ENCODE data around the gene FHAD1.
"Not testable (repeated sequence)": the region's sequence is repeated elsewhere in the genome, so short reads cannot be mapped to it uniquely, and the experiment has no call there.

The FHAD1 gene

DNA sequence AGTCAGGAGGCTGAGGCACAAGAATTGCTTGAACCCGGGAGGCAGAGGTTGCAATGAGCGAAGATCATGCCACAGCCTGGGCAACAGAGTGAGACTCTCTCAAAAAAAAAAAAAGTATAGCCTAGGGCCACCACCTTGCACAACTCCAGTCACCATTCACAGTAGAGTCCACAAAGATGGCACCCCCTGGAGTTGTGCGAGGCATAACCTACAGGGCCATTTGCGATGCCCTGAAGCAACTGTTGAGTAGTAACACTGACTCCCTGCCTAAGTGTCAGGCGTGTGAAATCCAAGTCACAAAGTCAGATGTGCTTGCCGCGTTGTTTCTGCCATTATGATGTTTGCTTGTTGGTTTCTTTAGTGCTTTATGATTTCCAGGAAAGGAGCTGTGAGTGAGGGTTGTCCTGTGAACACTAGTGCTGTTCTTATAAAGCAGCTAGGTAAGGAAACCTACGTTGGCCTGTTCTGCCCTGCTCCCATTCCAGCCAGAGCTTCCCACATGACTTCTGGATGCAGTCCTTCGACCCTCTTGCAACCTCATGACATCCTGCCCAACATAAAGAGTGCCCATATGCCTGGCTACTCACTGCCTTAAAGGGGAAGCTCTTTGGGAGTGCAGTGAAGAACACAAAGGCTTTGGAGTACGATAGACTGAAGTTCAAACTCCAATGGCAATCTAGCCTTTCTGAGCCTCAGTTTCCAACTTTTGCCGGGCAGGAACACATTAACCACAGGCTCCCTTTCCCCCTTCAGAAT is 29.8 kb downstream of the FHAD1 start:
- DNase-seq (ENCODE audit: low read depth): no peak

- DNase-seq (ENCODE audit: low read depth): no peak
Measured at GRCh38 chr1:15277447-15277838, 30.4 kb downstream of the FHAD1 start.

DNA sequence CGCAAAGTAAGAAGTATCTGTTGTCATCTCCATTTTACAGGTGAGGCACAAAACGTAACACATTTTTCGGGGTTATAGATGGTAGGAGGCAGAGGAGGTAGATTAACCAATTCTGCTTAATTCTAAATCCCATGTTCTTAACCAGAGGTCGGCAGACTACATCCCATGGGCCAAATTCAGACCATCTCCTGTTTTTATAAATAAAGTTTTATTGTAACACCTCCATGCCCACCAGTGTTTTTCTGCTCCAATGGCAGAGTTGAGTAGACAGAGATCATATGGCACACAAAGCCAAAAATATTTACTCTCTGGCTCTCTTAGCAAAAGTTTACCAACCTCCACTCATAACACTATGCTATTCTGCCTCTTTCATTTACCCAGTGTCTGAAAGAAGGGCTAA is 30.9 kb downstream of the FHAD1 start:
- DNase-seq (ENCODE audit: low read depth): no peak

DNA sequence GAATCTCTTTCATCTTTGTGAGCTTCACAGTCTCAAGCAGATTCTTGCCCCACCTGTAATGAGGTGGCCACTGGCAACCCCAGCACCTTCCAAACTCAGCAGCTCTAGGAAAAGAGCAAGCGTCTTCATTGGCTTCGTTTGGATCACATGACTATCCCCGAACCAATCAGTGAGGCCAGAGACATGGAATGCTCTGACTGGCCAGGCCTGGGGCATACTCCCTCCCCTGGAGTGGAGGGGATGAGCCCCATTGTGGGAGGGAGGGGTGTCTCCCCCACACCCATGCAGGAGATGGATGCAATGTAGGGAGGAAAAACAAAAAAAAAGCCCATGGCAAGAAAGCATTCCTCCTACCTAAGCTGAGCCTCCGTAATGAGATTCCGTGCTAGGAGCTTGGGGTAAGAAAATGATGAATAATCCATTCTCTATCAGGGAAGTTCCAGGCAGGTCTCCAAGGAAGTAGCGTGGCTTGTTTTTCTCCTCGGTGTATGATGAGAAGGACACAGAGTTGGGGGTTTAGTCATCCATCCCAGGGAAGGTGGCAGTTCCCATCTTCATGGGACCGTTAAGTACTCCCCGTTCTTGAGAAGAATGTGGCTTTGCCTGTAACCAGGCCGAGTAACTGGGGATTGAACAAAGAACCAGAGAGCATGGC is 32.7 kb downstream of the FHAD1 start:
- DNase-seq (ENCODE audit: low read depth): no peak

DNA sequence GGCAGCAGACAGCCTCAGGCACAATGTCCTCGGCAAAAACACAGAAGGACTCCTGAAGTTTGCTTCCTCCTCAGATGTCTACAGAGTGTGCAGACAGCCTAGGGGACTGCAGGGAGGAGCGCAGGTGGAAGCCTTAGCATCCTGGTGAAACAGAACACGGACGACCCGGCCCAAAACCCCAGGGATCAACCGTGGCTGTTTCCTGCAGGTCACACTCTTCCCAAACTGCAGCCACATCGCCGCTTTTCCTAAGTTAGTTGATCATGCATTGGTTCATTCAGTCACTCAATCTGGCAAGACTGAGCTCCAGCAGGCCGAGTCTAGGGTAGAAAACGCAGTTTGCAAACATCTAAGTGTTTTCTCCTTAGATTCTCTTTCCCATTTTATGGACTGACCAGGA is 33.4 kb downstream of the FHAD1 start:
- DNase-seq (ENCODE audit: low read depth): no peak

DNA sequence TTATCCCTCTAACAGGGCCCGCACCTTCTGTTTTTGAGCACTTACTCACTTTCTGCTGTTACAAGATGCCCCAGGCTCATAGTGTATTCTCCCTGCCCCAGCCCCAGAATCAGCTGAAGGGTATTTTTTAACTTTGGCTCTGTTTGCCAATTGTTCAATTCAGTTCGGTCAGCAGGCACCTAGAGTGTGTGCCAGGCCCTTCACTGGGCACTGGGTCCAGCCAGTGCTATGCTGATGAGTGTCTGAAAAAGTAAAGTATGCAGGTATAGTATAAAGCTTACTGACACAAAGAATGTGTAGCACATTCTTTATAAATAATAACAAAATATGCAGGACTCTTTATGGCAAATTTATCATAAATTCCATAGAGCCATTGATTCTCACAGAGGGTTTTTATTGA is 35.0 kb downstream of the FHAD1 start:
- no peak for DNase-seq (ENCODE audit: low read depth)

DNA sequence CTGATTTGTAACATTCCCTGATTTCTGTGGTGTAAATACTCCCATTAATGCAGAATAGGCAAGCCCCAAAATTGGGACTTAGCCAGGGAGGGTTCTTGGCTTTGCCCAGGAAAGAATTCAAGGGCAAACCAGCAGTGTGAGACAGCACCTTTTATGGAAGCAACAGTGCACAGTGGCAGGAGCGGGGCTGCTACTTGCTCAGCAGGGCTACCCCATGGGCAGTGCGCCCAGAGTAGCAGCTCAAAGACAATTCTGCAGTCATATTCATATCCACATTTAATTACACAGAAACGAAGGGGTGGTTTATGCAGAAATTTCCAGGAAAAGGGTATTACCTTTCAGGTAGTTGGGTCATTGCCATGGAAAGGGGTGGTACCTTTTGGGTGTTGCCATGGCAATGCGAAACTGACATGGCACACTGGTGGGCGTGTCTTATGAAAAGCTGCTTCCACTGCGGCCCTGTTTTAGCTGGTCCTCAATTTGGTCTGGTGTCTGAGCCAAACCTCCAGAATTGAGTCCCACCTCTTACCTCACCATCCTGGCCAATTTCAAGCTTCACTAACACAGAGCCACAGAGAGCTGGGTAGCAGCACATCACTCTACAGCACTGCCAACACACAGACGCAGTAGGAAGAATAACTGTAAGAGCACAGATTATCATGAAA is 35.9 kb downstream of the FHAD1 start:
- DNase-seq (ENCODE audit: low read depth): no peak

- DNase-seq (ENCODE audit: low read depth): no peak
Measured at GRCh38 chr1:15283526-15283925, 36.5 kb downstream of the FHAD1 start.

DNA sequence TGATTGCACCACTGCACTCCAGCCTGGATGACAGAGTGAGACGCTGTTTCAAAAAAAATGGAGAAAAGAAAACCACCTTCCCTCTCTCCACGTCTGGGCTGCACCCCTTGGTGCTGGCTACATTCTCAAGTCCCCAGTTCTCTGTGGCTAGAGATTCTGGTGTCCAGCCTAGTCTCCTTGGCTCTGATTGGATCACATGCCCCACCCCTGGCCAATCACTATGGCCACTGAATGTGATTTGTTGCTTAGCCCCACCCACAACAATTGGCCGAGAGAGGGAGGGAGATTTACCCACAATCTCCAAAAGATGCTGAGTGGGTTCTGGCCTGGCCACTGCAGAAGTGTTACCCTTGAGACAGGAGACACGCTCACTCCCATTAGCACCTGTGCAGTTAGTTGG is 39.4 kb downstream of the FHAD1 start:
- no peak for DNase-seq (ENCODE audit: low read depth)

DNA sequence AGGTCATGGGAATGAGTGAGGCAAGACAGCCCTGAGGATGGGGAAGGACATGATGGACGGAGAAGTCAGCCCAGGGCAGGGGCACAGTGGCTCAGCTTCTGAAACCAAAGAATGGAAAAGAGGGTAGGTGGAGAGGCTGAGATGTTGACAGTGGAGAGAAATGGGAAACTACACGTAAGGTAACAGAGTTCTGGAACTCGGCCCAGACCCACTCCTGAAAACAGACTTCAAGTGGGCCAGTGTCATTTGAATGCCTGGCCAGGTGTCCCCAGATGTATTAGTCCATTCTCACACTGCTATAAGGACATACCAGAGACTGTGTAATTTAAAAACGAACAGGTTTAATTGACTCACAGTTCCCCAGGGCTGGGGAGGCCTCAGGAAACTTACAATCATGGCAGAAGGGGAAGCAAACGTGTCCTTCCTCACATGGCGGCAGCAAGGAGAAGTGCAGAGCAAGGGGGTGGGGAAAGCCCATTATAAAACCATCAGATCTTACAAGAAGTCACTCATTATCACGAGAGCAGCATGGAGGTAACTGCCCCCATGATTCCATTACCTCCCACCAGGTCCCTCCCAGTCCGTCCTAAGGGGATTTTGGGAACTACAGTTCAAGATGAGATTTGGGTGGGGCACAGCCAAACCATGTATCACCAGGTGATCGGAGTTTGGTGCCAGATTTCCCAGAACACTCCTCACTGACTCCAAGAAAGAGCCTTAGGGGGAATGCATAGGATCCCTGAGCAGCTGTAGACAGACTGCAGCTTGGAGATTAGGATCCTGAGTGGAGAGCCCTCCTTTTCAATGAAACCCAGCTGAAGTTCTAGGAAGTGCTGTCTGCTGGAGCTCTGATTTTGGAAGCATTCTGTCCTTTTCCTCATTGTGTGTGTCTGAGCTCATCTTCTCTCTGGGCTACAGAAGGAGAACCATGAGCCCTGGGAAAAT is 40.3 kb downstream of the FHAD1 start:
- DNase-seq (ENCODE audit: low read depth): no peak

DNA sequence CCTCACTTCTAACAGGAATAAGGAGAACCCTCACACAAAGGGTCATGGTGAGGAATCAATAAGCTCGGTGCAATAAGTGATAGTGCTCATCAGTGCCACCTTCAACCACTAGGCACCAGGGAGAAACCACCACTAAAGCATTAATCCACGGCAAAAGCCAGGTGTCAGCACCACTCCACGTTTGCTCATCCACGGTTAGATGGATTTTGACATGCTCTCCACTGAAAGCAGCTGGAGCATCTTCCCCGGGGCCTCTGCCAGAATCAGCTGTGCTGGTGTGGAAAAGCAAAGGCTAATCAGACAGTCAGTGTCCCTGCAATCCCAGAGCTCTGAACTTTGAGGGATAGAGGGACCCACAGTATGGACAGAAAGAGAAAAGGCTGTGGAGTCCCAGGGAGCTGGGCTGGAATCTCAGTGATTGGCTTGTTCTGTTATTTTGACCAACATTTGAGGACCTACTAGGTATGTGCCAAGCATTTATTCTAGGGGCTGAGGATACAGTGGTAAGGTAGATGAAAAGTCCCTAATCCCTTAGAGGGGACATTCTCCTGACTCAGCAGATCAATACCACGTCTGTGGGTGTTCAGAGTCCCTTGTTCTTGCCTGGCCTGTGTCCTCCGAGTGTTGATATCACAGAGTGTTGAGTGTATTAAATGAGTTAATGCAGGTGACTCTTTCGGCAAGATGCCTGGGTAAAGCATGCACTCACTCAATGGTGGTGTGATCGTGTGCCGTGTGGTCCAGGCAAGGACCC is 41.3 kb downstream of the FHAD1 start:
- DNase-seq (ENCODE audit: low read depth): no peak

GRCh38 chr1:15289251-15289651 is 42.2 kb downstream of the FHAD1 start:
- DNase-seq (ENCODE audit: low read depth): no peak

DNA sequence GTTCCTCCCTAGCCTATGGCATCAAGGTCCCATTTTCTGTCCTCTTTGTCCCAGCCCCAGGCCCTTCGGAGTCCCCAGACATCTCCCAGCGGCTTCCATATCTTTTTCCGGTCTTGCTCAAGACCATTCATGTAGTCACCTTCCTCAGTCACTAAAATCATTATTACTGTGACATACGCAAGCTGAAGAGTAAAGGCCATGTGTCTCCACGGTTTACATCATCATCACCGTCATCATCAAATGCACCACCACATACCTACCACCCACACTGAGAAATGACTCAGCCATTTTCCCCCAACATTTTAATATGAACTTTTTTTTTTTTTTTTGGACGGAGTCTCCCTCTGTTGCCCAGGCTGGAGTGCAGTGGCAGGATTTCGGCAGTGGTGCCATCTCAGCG is 43.4 kb downstream of the FHAD1 start:
- DNase-seq (ENCODE audit: low read depth): peak; percentile 6

GRCh38 chr1:15295696-15296095 is 48.7 kb downstream of the FHAD1 start:
- no peak for DNase-seq (ENCODE audit: low read depth)

DNA sequence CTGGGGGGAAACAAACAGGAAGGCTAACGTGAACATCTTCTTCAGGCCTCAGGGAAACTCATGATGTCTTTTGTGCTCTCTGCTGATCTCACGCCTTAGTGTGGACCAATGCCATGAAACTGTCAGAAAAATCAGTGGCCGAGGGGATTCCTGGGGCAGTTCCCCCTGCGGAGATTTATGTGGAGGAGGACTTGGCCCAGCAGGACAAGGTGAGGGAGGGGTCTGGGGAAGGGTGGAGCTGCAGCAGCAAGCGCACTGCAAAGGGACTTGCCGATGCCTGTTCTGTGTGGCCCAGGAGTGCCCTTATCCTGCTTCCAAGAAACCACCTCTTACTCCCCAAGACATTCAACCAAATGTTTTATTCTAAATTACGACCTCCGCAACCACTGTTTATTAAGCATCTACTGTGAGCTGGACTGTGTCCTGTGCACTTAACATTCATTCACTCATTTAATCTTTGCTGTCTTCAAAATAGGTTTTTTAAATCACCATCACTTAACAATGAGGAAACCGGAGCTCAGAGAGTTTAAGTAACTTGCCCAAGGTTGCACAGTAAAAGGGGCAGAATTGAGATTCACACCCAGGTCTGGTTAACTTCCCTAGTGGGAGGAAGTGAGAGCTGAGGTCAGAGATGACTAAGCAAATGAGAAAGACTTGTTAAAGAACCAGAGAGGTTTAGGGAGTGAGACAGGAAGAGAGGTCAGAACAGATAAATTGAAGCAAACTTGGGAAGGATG is 49.7 kb downstream of the FHAD1 start:
- DNase-seq (ENCODE audit: low read depth): no peak

GRCh38 chr1:15297975-15298374 is 51.0 kb downstream of the FHAD1 start:
- DNase-seq (ENCODE audit: low read depth): not testable (repeated sequence)

DNA sequence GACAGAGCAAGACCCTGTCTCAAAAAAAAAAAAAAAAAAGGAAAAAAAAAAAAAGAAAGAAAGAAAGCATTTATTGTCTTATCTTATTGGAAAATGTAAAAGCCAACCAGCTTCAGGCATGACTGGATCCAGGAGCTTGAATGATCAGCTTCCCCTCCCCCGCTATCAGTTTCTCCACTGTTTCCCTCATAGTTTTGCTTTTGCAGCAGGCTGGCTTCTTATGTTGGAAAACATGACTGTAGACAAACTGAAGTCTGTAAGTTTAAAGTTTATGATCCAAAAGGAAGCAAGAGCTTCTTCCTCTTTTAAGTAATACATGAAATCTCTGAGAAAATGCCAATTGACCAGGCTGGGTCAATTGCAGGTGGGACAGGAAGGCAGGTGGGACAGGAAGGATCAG is 52.2 kb downstream of the FHAD1 start:
- DNase-seq (ENCODE audit: low read depth): no peak

- DNase-seq (ENCODE audit: low read depth): no peak
Measured at GRCh38 chr1:15299806-15300205, 52.8 kb downstream of the FHAD1 start.

- no peak for DNase-seq (ENCODE audit: low read depth)
Measured at GRCh38 chr1:15303935-15304334, 56.9 kb downstream of the FHAD1 start.

DNA sequence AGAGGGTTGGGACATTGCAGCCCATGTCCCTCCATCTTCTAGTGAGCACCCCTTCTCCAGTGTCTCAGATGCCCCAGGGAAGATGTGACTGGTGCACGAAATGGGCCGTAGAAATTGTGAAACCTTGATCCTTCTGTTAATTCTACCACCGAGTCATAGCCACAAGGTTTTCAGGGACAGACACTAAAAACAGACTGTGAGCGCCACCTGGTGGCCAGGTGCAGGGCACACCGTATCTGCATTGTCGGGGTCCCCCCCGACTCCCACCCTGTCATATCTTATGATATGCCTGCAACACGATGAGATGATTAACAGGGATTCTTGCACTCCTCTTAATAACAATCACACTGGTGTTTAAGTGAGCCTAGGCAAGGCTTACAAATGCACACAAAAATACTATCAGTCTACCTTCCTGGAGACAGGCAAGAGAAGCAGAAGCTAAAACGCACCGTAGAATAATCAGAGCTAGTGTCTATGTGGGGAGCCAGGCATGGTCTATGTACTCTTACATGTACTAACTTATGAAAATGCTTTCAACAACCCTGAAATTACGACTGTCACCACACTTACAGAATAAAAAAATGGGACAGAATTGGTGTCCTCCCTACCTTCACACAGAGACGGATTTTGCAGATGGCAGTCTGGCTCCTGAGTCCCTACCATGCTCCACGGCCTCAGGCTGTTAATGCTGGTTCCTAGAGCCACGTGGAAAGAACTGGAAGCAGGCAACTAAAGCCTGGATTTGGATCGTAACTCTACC is 57.9 kb downstream of the FHAD1 start:
- DNase-seq (ENCODE audit: low read depth): no peak
